HEK293 (cell line): ENCODE data around the gene PER1.
A peak's percentile ranks its signal among the peaks of the same experiment; 100 is the strongest.

Source experiments
- BCL11A ChIP-seq: fragments of 450-650 bp; formaldehyde crosslinking; IDR thresholded peaks from 2 replicates; pipeline ENCODE4 v1.5.1; 2016; ENCODE audit warnings: low read depth, missing biosample characterization, missing genetic modification characterization
- EGR2 ChIP-seq: fragments of 450-650 bp; formaldehyde crosslinking; IDR thresholded peaks from 2 replicates; pipeline ENCODE4 v1.5.1; 2016; ENCODE audit warnings: low read depth, missing biosample characterization, missing genetic modification characterization
- FEZF1 ChIP-seq: fragments of 450-650 bp; formaldehyde crosslinking; IDR thresholded peaks from 2 replicates; pipeline ENCODE4 v1.5.1; 2016; ENCODE audit warnings: missing biosample characterization, missing genetic modification characterization
- GFI1B ChIP-seq: fragments of 450-650 bp; formaldehyde crosslinking; IDR thresholded peaks from 2 replicates; pipeline ENCODE4 v1.5.1; 2016; ENCODE audit warnings: missing biosample characterization, missing genetic modification characterization
- GLIS1 ChIP-seq: fragments of 450-650 bp; formaldehyde crosslinking; IDR thresholded peaks from 2 replicates; pipeline ENCODE4 v1.5.1; 2016; ENCODE audit warnings: missing biosample characterization, missing genetic modification characterization
- HOXD13 ChIP-seq: sonication (generic); formaldehyde crosslinking; IDR thresholded peaks from 2 replicates; pipeline ENCODE4 v1.8.0; 2022; ENCODE audit warnings: missing genetic modification reagents, borderline replicate concordance
- RBAK ChIP-seq: fragments of 450-650 bp; formaldehyde crosslinking; IDR thresholded peaks from 2 replicates; pipeline ENCODE4 v1.5.1; 2016; ENCODE audit warnings: missing biosample characterization, missing genetic modification characterization
- REST ChIP-seq: fragments of 450-650 bp; formaldehyde crosslinking; IDR thresholded peaks from 2 replicates; pipeline ENCODE4 v1.5.1; 2016; ENCODE audit warnings: missing biosample characterization, missing genetic modification characterization
- SP7 ChIP-seq: fragments of 450-650 bp; formaldehyde crosslinking; IDR thresholded peaks from 2 replicates; pipeline ENCODE4 v1.5.1; 2016; ENCODE audit warnings: missing biosample characterization, missing genetic modification characterization
- TCF7L2 ChIP-seq: IDR thresholded peaks from 2 replicates; pipeline ENCODE4 v1.6.1; 2011; ENCODE audit warnings: low read depth, mild to moderate bottlenecking, inconsistent platforms, low read length, moderate library complexity, borderline replicate concordance
- ZBTB17 ChIP-seq: fragments of 450-650 bp; formaldehyde crosslinking; IDR thresholded peaks from 2 replicates; pipeline ENCODE4 v1.5.1; 2016; ENCODE audit warnings: missing biosample characterization, missing genetic modification characterization
- ZBTB26 ChIP-seq: fragments of 450-650 bp; formaldehyde crosslinking; optimal IDR thresholded peaks from 2 replicates; pipeline ENCODE3; 2016; ENCODE audit warnings: missing biosample characterization, mild to moderate bottlenecking, missing genetic modification characterization
- ZBTB48 ChIP-seq: fragments of 450-650 bp; formaldehyde crosslinking; IDR thresholded peaks from 2 replicates; pipeline ENCODE4 v1.5.1; 2016; ENCODE audit warnings: missing biosample characterization, missing genetic modification characterization
- ZBTB8A ChIP-seq: fragments of 450-650 bp; formaldehyde crosslinking; IDR thresholded peaks from 2 replicates; pipeline ENCODE4 v1.5.1; 2016; ENCODE audit warnings: missing biosample characterization, missing genetic modification characterization
- ZFP41 ChIP-seq: fragments of 450-650 bp; formaldehyde crosslinking; IDR thresholded peaks from 2 replicates; pipeline ENCODE4 v1.5.1; 2016; ENCODE audit warnings: missing biosample characterization, missing genetic modification characterization, borderline replicate concordance
- ZNF155 ChIP-seq: fragments of 450-650 bp; formaldehyde crosslinking; IDR thresholded peaks from 2 replicates; pipeline ENCODE4 v1.5.1; 2016; ENCODE audit warnings: missing biosample characterization, missing genetic modification characterization
- ZNF184 ChIP-seq: fragments of 450-650 bp; IDR thresholded peaks from 2 replicates; pipeline ENCODE4 v1.5.1; 2018; ENCODE audit warnings: missing biosample characterization, mild to moderate bottlenecking, missing genetic modification characterization
- ZNF211 ChIP-seq: fragments of 450-650 bp; formaldehyde crosslinking; IDR thresholded peaks from 2 replicates; pipeline ENCODE4 v1.5.1; 2016; ENCODE audit warnings: low read depth, missing biosample characterization, missing genetic modification characterization
- ZNF214 ChIP-seq: fragments of 450-650 bp; formaldehyde crosslinking; IDR thresholded peaks from 2 replicates; pipeline ENCODE4 v1.5.1; 2017; ENCODE audit warnings: missing biosample characterization, mild to moderate bottlenecking, missing genetic modification characterization, borderline replicate concordance
- ZNF239 ChIP-seq: fragments of 450-650 bp; formaldehyde crosslinking; IDR thresholded peaks from 2 replicates; pipeline ENCODE4 v1.5.1; 2016; ENCODE audit warnings: missing biosample characterization, missing genetic modification characterization
- ZNF324 ChIP-seq: fragments of 450-650 bp; formaldehyde crosslinking; IDR thresholded peaks from 2 replicates; pipeline ENCODE4 v1.5.1; 2016; ENCODE audit warnings: missing biosample characterization, missing genetic modification characterization
- ZNF391 ChIP-seq: fragments of 450-650 bp; formaldehyde crosslinking; IDR thresholded peaks from 2 replicates; pipeline ENCODE4 v1.5.1; 2016; ENCODE audit warnings: low read depth, missing biosample characterization, missing genetic modification characterization, borderline replicate concordance
- ZNF514 ChIP-seq: fragments of 450-650 bp; formaldehyde crosslinking; IDR thresholded peaks from 2 replicates; pipeline ENCODE4 v1.5.1; 2016; ENCODE audit warnings: missing biosample characterization, missing genetic modification characterization
- ZNF837 ChIP-seq: fragments of 450-650 bp; formaldehyde crosslinking; IDR thresholded peaks from 2 replicates; pipeline ENCODE4 v1.5.1; 2016; ENCODE audit warnings: missing biosample characterization, missing genetic modification characterization
- ZNF843 ChIP-seq: fragments of 450-650 bp; formaldehyde crosslinking; IDR thresholded peaks from 2 replicates; pipeline ENCODE4 v1.5.1; 2016; ENCODE audit warnings: missing biosample characterization, missing genetic modification characterization
- TF ChIP-seq, protein P1 (sequence below): fragments of 450-650 bp; formaldehyde crosslinking; IDR thresholded peaks from 2 replicates; pipeline ENCODE4 v1.5.1; 2016; ENCODE audit warnings: missing biosample characterization, missing genetic modification characterization
- TF ChIP-seq, protein P2 (sequence below): fragments of 450-650 bp; formaldehyde crosslinking; IDR thresholded peaks from 2 replicates; pipeline ENCODE4 v1.5.1; 2017; ENCODE audit warnings: missing biosample characterization, missing genetic modification characterization
- TF ChIP-seq, protein P3 (sequence below): fragments of 450-650 bp; formaldehyde crosslinking; IDR thresholded peaks from 2 replicates; pipeline ENCODE4 v1.5.1; 2017; ENCODE audit warnings: missing biosample characterization, missing genetic modification characterization
- TF ChIP-seq, protein P4 (sequence below): fragments of 450-650 bp; formaldehyde crosslinking; IDR thresholded peaks from 2 replicates; pipeline ENCODE4; 2016; ENCODE audit warnings: missing biosample characterization, missing genetic modification characterization

PER1 gene

DNA sequence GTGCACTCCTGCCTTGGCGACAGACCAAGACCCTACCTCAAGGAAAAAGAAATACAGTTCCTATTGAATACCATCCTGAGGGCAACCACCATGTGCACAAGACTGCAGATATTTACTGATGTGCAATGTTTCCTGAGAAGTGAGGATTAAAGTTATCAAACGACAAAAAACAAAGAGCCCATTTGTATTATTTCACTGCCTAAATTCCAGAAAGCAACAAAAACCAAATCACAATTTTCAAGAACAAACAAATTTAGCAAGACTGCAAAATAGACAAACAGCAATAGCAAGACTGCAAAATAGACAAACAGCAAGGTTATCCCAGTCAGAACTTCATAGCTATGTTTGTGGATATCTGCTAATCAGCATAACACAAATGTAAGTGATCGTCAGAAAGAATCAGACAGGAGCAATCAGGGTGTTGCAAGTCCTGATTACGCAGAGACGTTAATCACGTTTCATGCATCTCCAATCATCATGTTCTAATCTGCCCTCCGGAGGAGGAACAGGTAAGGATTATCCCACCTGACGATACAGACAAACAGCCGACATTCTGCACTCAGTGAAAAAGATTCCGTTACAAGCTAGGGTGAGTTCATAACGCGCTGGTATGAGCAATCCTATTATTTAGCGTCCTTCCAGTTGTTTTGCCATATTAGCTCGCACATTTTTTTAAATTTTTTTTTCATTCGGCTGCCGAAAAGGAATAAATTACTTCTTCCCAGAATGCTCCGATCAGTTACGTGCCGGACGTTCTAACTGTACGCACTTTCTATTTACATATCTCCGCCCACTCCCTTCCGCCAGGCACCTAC is 21.1 kb upstream of the PER1 start (continued):
- TF ChIP-seq TCF7L2: peak; percentile 37; the same call in 1 of the 2 replicates
- TF ChIP-seq, protein P1, sequence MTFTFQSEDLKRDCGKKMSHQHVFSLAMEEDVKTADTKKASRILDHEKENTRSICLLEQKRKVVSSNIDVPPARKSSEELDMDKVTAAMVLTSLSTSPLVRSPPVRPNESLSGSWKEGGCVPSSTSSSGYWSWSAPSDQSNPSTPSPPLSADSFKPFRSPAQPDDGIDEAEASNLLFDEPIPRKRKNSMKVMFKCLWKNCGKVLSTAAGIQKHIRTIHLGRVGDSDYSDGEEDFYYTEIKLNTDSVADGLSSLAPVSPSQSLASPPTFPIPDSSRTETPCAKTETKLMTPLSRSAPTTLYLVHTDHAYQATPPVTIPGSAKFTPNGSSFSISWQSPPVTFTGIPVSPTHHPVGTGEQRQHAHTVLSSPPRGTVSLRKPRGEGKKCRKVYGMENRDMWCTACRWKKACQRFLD (tag by site-specific recombination): no peak
- no peak for TF ChIP-seq ZNF214 (tag by site-specific recombination)
- no peak for TF ChIP-seq ZNF155 (tag by site-specific recombination)
- TF ChIP-seq FEZF1: peak; percentile 90
- TF ChIP-seq ZNF843 (tag by site-specific recombination): peak; percentile 90
- TF ChIP-seq ZNF184 (tag by site-specific recombination): no peak; the same call in 1 of the 2 replicates
- peak; percentile 100 for TF ChIP-seq ZBTB17
- peak; percentile 93 for TF ChIP-seq SP7 (tag by site-specific recombination)
- peak; percentile 37; the same call in 1 of the 2 replicates for TF ChIP-seq GLIS1 (tag by site-specific recombination)
- TF ChIP-seq ZNF211 (tag by site-specific recombination): no peak
- TF ChIP-seq, protein P2, sequence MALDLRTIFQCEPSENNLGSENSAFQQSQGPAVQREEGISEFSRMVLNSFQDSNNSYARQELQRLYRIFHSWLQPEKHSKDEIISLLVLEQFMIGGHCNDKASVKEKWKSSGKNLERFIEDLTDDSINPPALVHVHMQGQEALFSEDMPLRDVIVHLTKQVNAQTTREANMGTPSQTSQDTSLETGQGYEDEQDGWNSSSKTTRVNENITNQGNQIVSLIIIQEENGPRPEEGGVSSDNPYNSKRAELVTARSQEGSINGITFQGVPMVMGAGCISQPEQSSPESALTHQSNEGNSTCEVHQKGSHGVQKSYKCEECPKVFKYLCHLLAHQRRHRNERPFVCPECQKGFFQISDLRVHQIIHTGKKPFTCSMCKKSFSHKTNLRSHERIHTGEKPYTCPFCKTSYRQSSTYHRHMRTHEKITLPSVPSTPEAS (tag by site-specific recombination): no peak
- 0 out of 2 replicates have a peak, but pooled peaks have one; percentile 56 for TF ChIP-seq ZNF837 (tag by site-specific recombination)
- TF ChIP-seq BCL11A (tag by site-specific recombination): no peak
- TF ChIP-seq ZBTB48 (tag by site-specific recombination): no peak
- TF ChIP-seq, protein P3, sequence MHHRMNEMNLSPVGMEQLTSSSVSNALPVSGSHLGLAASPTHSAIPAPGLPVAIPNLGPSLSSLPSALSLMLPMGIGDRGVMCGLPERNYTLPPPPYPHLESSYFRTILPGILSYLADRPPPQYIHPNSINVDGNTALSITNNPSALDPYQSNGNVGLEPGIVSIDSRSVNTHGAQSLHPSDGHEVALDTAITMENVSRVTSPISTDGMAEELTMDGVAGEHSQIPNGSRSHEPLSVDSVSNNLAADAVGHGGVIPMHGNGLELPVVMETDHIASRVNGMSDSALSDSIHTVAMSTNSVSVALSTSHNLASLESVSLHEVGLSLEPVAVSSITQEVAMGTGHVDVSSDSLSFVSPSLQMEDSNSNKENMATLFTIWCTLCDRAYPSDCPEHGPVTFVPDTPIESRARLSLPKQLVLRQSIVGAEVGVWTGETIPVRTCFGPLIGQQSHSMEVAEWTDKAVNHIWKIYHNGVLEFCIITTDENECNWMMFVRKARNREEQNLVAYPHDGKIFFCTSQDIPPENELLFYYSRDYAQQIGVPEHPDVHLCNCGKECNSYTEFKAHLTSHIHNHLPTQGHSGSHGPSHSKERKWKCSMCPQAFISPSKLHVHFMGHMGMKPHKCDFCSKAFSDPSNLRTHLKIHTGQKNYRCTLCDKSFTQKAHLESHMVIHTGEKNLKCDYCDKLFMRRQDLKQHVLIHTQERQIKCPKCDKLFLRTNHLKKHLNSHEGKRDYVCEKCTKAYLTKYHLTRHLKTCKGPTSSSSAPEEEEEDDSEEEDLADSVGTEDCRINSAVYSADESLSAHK: peak; percentile 71
- no peak for TF ChIP-seq RBAK (tag by site-specific recombination)
- TF ChIP-seq ZBTB8A (tag by site-specific recombination): peak; percentile 66
- no peak for TF ChIP-seq ZNF514 (tag by site-specific recombination)
- peak; percentile 98 for TF ChIP-seq GFI1B (tag by site-specific recombination)
- no peak for TF ChIP-seq HOXD13 (CRISPR knock-in tag)
- TF ChIP-seq ZBTB26: peak; percentile 34
- TF ChIP-seq ZFP41: no peak
- TF ChIP-seq, protein P4, sequence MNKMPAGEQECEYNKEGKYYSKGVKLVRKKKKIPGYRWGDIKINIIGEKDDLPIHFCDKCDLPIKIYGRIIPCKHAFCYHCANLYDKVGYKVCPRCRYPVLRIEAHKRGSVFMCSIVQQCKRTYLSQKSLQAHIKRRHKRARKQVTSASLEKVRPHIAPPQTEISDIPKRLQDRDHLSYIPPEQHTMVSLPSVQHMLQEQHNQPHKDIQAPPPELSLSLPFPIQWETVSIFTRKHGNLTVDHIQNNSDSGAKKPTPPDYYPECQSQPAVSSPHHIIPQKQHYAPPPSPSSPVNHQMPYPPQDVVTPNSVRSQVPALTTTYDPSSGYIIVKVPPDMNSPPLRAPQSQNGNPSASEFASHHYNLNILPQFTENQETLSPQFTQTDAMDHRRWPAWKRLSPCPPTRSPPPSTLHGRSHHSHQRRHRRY (tag by site-specific recombination): peak; percentile 40; the same call in 1 of the 2 replicates
- no peak for TF ChIP-seq ZNF391
- TF ChIP-seq EGR2 (tag by site-specific recombination): no peak; the same call in 1 of the 2 replicates
- TF ChIP-seq REST (tag by site-specific recombination): peak; percentile 49; the same call in 1 of the 2 replicates
- TF ChIP-seq ZNF324 (tag by site-specific recombination): peak; percentile 93; the same call in 1 of the 2 replicates
- TF ChIP-seq ZNF239 (tag by site-specific recombination): no peak
